HepG2 (cell line): Measurements from ENCODE around the gene GNPDA1. TPM values are rescaled to one million over a fixed set of nuclear protein-coding genes. Genes with fewer than 3 reads are reported as not detected.

ENCODE experiments used
- CBX2 ChIP-seq, 2 experiments: fragments of 200-600 bp in 1 of 2; sonication (generic); formaldehyde crosslinking in 1 of 2; IDR thresholded peaks; 2 replicates each; pipeline versions ENCODE4 v1.7.0 to v1.8.1; 2018 to 2022; ENCODE audit warnings: low read depth in 2 of 2, low read length in 1 of 2, mild to moderate bottlenecking in 1 of 2, missing genetic modification reagents in 1 of 2
- CHD4 ChIP-seq: fragments of 200-600 bp; sonication (generic); IDR thresholded peaks from 2 replicates; pipeline ENCODE4 v1.7.0; 2017; ENCODE audit warnings: mild to moderate bottlenecking, low read length, borderline replicate concordance
- CREM ChIP-seq, 2 experiments: sonication (generic) in 1 of 2; formaldehyde crosslinking in 1 of 2; IDR thresholded peaks; 2 replicates each; pipeline versions ENCODE4 v1.4.0 to v1.6.1; 2016 to 2020; ENCODE audit warnings: antibody characterized with exemption in 1 of 2, mild to moderate bottlenecking in 1 of 2, missing genetic modification reagents in 1 of 2
- EHMT2 ChIP-seq: fragments of 200-600 bp; sonication (generic); IDR thresholded peaks from 2 replicates; pipeline ENCODE4 v1.7.0; 2017; ENCODE audit warnings: antibody characterized with exemption, low read depth, low read length, borderline replicate concordance
- EP300 ChIP-seq, 3 experiments: sonication (generic) in 1 of 3; formaldehyde crosslinking in 1 of 3; IDR thresholded peaks; 2 replicates each; pipeline versions ENCODE4 v1.5.1 to v1.6.1; 2011 to 2020; ENCODE audit warnings: low read depth in 2 of 3, low read length in 2 of 3, borderline replicate concordance in 1 of 3, improper control_type of control experiment in 1 of 3, mild to moderate bottlenecking in 1 of 3, missing genetic modification reagents in 1 of 3, moderate library complexity in 1 of 3
- FOXJ3 ChIP-seq: sonication (generic); formaldehyde crosslinking; IDR thresholded peaks from 2 replicates; pipeline ENCODE4 v1.4.0; 2020; ENCODE audit warnings: missing genetic modification reagents, mild to moderate bottlenecking, borderline replicate concordance
- HOXA5 ChIP-seq: sonication (generic); formaldehyde crosslinking; IDR thresholded peaks from 2 replicates; pipeline ENCODE4 v1.4.0; 2020; ENCODE audit warnings: missing genetic modification reagents
- ISL2 ChIP-seq: sonication (generic); formaldehyde crosslinking; IDR thresholded peaks from 2 replicates; pipeline ENCODE4 v1.5.0; 2020; ENCODE audit warnings: missing genetic modification reagents
- KAT8 ChIP-seq: IDR thresholded peaks from 2 replicates; pipeline ENCODE4 v1.6.1; 2016; ENCODE audit warnings: missing genetic modification reagents, missing compliant biosample characterization
- KDM5A ChIP-seq: fragments of 200-600 bp; sonication (generic); IDR thresholded peaks from 2 replicates; pipeline ENCODE4 v1.7.0; 2018; ENCODE audit warnings: antibody characterized with exemption, mild to moderate bottlenecking, low read length, borderline replicate concordance
- NBN ChIP-seq: fragments of 450-650 bp; conservative IDR thresholded peaks from 2 replicates; pipeline ENCODE4 v1.6.1; 2017
- SATB2 ChIP-seq: sonication (generic); formaldehyde crosslinking; IDR thresholded peaks from 2 replicates; pipeline ENCODE4 v1.5.0; 2020; ENCODE audit warnings: missing genetic modification reagents
- SIN3A ChIP-seq: IDR thresholded peaks from 2 replicates; pipeline ENCODE4 v1.6.1; 2011; ENCODE audit warnings: low read depth, mild to moderate bottlenecking, control low read depth, low read length, borderline replicate concordance
- SIX1 ChIP-seq: sonication (generic); formaldehyde crosslinking; IDR thresholded peaks from 2 replicates; pipeline ENCODE4 v1.4.0; 2020; ENCODE audit warnings: missing genetic modification reagents, borderline replicate concordance
- XRCC5 ChIP-seq: fragments of 200-400 bp; formaldehyde crosslinking; optimal IDR thresholded peaks from 2 replicates; pipeline ENCODE3; 2017; ENCODE audit warnings: mild to moderate bottlenecking, low read length
- ZBTB20 ChIP-seq: sonication (generic); formaldehyde crosslinking; IDR thresholded peaks from 2 replicates; pipeline ENCODE4 v1.8.1; 2023; ENCODE audit warnings: missing genetic modification reagents, low read depth, mild to moderate bottlenecking, borderline replicate concordance
- ZFY ChIP-seq: sonication (generic); formaldehyde crosslinking; IDR thresholded peaks from 2 replicates; pipeline ENCODE4 v1.4.0; 2020; ENCODE audit warnings: missing genetic modification reagents
- ZNF274 ChIP-seq: sonication (generic); formaldehyde crosslinking; IDR thresholded peaks from 2 replicates; pipeline ENCODE4 v1.5.1; 2020; ENCODE audit warnings: mild to moderate bottlenecking, missing genetic modification reagents
- ZNF7 ChIP-seq: IDR thresholded peaks from 2 replicates; pipeline ENCODE4 v1.6.1; 2016; ENCODE audit warnings: missing biosample characterization, missing genetic modification reagents
- polyA plus RNA-seq, 8 experiments: library from polyadenylated mRNA; depleted of rRNA in 3 of 8; stranded (reverse) in 7 of 8; unstranded in 1 of 8; fragments of >200 nt; fragmentation: Illumina TruSeq in 4 of 8; extraction: Trizol in 4 of 8; gene quantifications; 2 replicates each; pipeline versions ENCODE4 v1.2.1 to v1.2.3, GENCODE V29; 2011 to 2016; ENCODE audit warnings: low read depth in 4 of 8, missing spikeins in 1 of 8, mixed read lengths in 1 of 8; ENCODE audit not compliant: insufficient read depth in 1 of 8
- total RNA-seq, 5 experiments: library from RNA; depleted of rRNA; stranded (reverse); fragments of >200 nt; fragmentation: Illumina TruSeq; extraction: Trizol; gene quantifications; 2 replicates each; pipeline ENCODE4 v1.2.3, GENCODE V29; 2016; ENCODE audit warnings: low read depth in 1 of 5
- TF ChIP-seq, protein P1 (sequence below): IDR thresholded peaks from 2 replicates; pipeline ENCODE4 v1.6.1; 2016; ENCODE audit warnings: missing compliant biosample characterization, missing genetic modification reagents, borderline replicate concordance
- TF ChIP-seq, protein P2 (sequence below): sonication (generic); formaldehyde crosslinking; IDR thresholded peaks from 2 replicates; pipeline ENCODE4 v1.4.0; 2020; ENCODE audit warnings: mild to moderate bottlenecking, missing genetic modification reagents
- TF ChIP-seq, protein P3 (sequence below): sonication (generic); formaldehyde crosslinking; IDR thresholded peaks from 2 replicates; pipeline ENCODE4 v1.5.0; 2020; ENCODE audit warnings: missing genetic modification reagents, mild to moderate bottlenecking, borderline replicate concordance

Gene GNPDA1
- total and polyA plus RNA-seq, 2 of the 13 experiments (the other 11 are each of a cell fraction or from before 2014, with no cell fraction given), result 6.0 to 54.1 TPM

DNA sequence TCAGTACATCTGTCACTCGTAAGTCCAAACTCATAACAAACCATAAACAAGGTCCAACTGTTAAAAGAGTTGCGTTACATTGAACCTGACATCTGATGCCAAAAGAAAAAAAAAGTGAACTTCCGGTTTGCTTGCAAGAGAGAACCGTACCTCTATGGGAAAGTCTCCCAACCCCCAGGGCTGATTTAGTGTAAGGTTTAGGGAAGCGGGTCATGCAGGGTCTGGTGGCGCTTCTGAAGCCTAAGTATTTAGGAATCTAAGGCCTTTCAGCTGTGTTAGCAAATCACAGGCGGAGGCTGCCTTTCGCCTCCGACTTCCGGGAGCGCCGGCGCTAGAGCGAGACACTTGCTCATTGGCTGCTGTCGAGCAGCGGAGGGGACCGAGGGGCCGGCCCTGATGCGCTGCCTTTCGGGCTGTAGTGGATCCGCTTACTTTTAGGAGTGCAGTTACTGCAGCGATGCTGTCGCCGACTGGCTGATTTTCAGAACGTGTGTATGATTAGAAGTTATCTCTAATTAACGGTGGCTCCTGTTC, 12.0 kb upstream of the GNPDA1 start (continued):
- TF ChIP-seq CHD4 (no peak), EHMT2 (peak; percentile 83; the same call in 1 of the 2 replicates), HOXA5 (0 out of 2 replicates have a peak, but pooled peaks have one; percentile 58), SIN3A (no peak; the same call in 1 of the 2 replicates), XRCC5 (peak; percentile 52), KDM5A (0 out of 2 replicates have a peak, but pooled peaks have one; percentile 37), NBN (no peak), ISL2 (peak; percentile 60; the same call in 1 of the 2 replicates), FOXJ3 (peak; percentile 80; the same call in 1 of the 2 replicates), EP300 (IDR thresholded peaks at IDR 0.05; ENCODE audit: low read depth in 2 of 2, low read length in 2 of 2) (0 out of 4 replicates have a peak, but pooled peaks of 1 of the 2 experiments have one; percentile 9), EP300 (CRISPR knock-in tag; IDR thresholded peaks at IDR 0.05; ENCODE audit: borderline replicate concordance) (no peak), ZNF274 (no peak), CBX2 (IDR thresholded peaks at IDR 0.05; ENCODE audit: low read depth, low read length) (no peak), CBX2 (CRISPR knock-in tag; IDR thresholded peaks at IDR 0.05; ENCODE audit: low read depth) (no peak), SATB2 (CRISPR knock-in tag) (no peak), ZFY (CRISPR knock-in tag) (peak; percentile 70), ZBTB20 (CRISPR knock-in tag) (no peak), KAT8 (CRISPR knock-in tag) (peak; percentile 92), CREM (IDR thresholded peaks at IDR 0.05) (0 out of 2 replicates have a peak, but pooled peaks have one; percentile 14), CREM (CRISPR knock-in tag; IDR thresholded peaks at IDR 0.05) (no peak), SIX1 (CRISPR knock-in tag) (peak; percentile 83), ZNF7 (CRISPR knock-in tag) (no peak)
- TF ChIP-seq, protein P1, sequence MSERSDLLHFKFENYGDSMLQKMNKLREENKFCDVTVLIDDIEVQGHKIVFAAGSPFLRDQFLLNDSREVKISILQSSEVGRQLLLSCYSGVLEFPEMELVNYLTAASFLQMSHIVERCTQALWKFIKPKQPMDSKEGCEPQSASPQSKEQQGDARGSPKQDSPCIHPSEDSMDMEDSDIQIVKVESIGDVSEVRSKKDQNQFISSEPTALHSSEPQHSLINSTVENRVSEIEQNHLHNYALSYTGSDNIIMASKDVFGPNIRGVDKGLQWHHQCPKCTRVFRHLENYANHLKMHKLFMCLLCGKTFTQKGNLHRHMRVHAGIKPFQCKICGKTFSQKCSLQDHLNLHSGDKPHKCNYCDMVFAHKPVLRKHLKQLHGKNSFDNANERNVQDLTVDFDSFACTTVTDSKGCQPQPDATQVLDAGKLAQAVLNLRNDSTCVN, result 0 out of 2 replicates have a peak, but pooled peaks have one; percentile 36
- TF ChIP-seq, protein P2, sequence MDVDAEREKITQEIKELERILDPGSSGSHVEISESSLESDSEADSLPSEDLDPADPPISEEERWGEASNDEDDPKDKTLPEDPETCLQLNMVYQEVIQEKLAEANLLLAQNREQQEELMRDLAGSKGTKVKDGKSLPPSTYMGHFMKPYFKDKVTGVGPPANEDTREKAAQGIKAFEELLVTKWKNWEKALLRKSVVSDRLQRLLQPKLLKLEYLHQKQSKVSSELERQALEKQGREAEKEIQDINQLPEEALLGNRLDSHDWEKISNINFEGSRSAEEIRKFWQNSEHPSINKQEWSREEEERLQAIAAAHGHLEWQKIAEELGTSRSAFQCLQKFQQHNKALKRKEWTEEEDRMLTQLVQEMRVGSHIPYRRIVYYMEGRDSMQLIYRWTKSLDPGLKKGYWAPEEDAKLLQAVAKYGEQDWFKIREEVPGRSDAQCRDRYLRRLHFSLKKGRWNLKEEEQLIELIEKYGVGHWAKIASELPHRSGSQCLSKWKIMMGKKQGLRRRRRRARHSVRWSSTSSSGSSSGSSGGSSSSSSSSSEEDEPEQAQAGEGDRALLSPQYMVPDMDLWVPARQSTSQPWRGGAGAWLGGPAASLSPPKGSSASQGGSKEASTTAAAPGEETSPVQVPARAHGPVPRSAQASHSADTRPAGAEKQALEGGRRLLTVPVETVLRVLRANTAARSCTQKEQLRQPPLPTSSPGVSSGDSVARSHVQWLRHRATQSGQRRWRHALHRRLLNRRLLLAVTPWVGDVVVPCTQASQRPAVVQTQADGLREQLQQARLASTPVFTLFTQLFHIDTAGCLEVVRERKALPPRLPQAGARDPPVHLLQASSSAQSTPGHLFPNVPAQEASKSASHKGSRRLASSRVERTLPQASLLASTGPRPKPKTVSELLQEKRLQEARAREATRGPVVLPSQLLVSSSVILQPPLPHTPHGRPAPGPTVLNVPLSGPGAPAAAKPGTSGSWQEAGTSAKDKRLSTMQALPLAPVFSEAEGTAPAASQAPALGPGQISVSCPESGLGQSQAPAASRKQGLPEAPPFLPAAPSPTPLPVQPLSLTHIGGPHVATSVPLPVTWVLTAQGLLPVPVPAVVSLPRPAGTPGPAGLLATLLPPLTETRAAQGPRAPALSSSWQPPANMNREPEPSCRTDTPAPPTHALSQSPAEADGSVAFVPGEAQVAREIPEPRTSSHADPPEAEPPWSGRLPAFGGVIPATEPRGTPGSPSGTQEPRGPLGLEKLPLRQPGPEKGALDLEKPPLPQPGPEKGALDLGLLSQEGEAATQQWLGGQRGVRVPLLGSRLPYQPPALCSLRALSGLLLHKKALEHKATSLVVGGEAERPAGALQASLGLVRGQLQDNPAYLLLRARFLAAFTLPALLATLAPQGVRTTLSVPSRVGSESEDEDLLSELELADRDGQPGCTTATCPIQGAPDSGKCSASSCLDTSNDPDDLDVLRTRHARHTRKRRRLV (CRISPR knock-in tag), result no peak
- TF ChIP-seq, protein P3, sequence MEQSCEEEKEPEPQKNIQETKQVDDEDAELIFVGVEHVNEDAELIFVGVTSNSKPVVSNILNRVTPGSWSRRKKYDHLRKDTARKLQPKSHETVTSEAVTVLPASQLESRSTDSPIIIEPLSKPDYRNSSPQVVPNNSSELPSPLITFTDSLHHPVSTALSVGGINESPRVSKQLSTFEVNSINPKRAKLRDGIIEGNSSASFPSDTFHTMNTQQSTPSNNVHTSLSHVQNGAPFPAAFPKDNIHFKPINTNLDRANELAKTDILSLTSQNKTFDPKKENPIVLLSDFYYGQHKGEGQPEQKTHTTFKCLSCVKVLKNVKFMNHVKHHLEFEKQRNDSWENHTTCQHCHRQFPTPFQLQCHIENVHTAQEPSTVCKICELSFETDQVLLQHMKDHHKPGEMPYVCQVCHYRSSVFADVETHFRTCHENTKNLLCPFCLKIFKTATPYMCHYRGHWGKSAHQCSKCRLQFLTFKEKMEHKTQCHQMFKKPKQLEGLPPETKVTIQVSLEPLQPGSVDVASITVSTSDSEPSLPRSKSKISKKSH (CRISPR knock-in tag), result no peak
